AG04449 (cell line): Measurements from ENCODE around the gene CENPA.
"Not testable (repeated sequence)": the region's sequence is repeated elsewhere in the genome, so short reads cannot be mapped to it uniquely, and the experiment has no call there.

ENCODE experiments used
- CTCF ChIA-PET: fragments of 350-600 bp; formaldehyde crosslinking; extraction: SDS; loops from one replicate; lab custom pipeline; 2021; ENCODE audit warnings: antibody characterized with exemption; lab: Yijun Ruan, JAX
- POLR2A ChIA-PET: fragments of 400-600, 350-600 bp; formaldehyde crosslinking; extraction: SDS; loops from one replicate; lab custom pipeline; 2020; ENCODE audit warnings: antibody characterized with exemption, inconsistent platforms; lab: Yijun Ruan, JAX
- DNase-seq: peaks from one replicate; pipeline ENCODE4 v3.0.0-alpha.2; 2010; ENCODE audit warnings: low read depth, low spot score
- H3K4me3 ChIP-seq: 2 replicates; pipeline ENCODE4 v1.5.1; 2011; ENCODE audit warnings: low read depth, mild to moderate bottlenecking, control low read depth, low read length
- TF ChIP-seq, protein P1 (sequence below): IDR thresholded peaks from one replicate; pipeline ENCODE4 v1.5.1; 2011; ENCODE audit warnings: mild to moderate bottlenecking, moderate library complexity, low read length, control low read depth, inconsistent platforms; ENCODE audit not compliant: insufficient read depth; ENCODE audit errors: missing control alignments

The CENPA gene

GRCh38 chr2:26758790-26759321 lies 27.0 kb upstream of the CENPA start:
- TF ChIP-seq, protein P1, sequence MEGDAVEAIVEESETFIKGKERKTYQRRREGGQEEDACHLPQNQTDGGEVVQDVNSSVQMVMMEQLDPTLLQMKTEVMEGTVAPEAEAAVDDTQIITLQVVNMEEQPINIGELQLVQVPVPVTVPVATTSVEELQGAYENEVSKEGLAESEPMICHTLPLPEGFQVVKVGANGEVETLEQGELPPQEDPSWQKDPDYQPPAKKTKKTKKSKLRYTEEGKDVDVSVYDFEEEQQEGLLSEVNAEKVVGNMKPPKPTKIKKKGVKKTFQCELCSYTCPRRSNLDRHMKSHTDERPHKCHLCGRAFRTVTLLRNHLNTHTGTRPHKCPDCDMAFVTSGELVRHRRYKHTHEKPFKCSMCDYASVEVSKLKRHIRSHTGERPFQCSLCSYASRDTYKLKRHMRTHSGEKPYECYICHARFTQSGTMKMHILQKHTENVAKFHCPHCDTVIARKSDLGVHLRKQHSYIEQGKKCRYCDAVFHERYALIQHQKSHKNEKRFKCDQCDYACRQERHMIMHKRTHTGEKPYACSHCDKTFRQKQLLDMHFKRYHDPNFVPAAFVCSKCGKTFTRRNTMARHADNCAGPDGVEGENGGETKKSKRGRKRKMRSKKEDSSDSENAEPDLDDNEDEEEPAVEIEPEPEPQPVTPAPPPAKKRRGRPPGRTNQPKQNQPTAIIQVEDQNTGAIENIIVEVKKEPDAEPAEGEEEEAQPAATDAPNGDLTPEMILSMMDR, result no peak
- CTCF ChIA-PET, result interaction anchor here (1.3 kb wide), 1 partner anchor 12 kb away, joined by 6 read pairs; no protein-coding TSS in a partner anchor
- H3K4me3 ChIP-seq, result no peak overlapping the region
- DNase-seq, result no peak
- POLR2A ChIA-PET, result no interaction called here

- H3K4me3 ChIP-seq, result no peak overlapping the region
- TF ChIP-seq, protein P1, result no peak
- CTCF ChIA-PET, result interaction anchor here (1.1 to 1.3 kb wide), 2 partner anchors 13 to 15 kb away, joined by 4 to 6 read pairs; no protein-coding TSS in a partner anchor
- DNase-seq, result no peak
- POLR2A ChIA-PET, result no interaction called here
Observed at GRCh38 chr2:26759845-26760244, 26.0 kb upstream of the CENPA start.

DNA sequence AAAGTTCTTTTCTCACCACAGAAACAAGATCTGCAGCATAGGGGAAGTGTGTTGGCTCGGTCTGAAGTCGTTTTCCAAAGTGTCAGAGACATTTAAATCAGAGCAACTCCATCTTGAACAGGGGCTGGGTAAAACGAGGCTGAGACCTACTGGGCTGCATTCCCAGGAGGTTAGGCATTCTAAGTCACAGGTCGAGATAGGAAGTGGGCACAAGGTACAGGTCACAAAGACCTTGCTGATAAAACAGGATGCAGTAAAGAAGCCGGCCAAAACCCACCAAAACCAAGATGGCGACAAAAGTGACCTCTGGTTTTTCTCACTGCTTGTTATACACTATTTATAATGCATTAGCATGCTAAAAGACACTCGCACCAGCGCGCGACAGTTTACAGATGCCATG lies 24.9 kb upstream of the CENPA start:
- CTCF ChIA-PET, result interaction anchor here (1.0 to 1.1 kb wide), 2 partner anchors 8 to 16 kb away, joined by 3 to 4 read pairs; no protein-coding TSS in a partner anchor
- POLR2A ChIA-PET, DNase-seq, H3K4me3 ChIP-seq: not testable (repeated sequence)

DNA sequence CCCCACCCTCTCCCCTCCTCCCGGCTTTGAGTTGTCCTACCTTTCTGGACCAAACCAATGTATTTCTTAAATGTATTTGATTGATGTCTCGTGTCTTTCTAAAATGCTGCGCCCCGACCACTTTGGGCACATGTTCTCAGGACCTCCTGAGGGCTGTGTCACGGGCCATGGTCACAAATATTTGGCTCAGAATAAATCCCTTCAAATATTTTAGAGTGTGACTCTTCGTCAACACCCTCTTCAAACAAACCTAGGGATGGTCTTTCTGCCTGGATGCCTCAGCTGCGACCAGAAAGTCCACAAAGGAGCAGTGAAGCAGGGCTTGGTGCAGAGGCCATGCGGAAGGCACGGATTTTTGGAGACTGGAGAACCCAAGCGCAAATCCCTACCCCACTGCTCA lies 22.8 kb upstream of the CENPA start:
- POLR2A ChIA-PET, result no interaction called here
- TF ChIP-seq, protein P1, result no peak
- CTCF ChIA-PET, result no interaction called here
- no peak for DNase-seq
- no peak overlapping the region for H3K4me3 ChIP-seq

DNA sequence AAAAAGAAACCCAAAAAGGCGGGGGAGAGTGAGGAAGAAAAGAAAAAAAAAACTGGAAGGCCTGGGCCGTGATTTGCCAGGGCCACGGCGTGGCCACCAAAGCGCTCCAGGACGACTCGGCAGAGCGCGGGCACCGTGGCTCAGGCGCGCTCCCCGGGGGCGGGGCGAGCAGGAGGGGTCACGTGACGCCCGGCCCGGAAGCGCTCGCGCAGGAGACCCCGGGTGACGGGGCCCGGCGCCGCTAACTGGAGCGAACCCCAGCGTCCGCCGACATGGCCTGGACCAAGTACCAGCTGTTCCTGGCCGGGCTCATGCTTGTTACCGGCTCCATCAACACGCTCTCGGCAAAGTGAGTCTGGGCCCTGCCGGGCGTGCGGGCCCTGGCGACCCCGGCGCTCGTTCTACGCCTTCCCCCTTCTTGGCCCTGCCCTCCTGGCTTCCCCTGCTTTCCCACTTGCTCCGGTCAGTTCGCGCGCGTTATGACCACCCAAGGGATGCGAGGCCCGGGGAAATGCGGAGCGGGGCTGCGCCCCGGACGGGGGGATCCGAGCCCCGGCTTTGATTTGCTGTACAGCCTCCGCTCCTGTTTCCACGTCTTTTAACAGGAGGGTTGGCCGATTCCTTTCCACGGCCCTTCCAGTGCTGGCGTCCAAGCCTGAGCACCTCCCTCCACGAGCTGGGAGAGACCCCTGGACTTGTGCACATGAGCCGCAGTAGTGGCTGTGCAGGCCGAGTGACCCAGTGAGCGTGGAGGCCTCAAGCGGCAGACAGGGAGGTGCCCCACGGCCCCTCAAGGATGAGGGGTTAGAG lies 21.6 kb upstream of the CENPA start, which contains the start of gene SLC35F6:
Gene SLC35F6 (plus strand): TSS at position 207 of the 810 bp plus-strand sequence. CDS start 66 bp downstream, at position 273.
- ChIA-PET POLR2A (no interaction called here), CTCF (interaction anchor here (1.2 to 2.1 kb wide), 2 partner anchors 13 to 186 kb away, joined by 4 to 7 read pairs; no protein-coding TSS in a partner anchor)
- DNase-seq, result no peak
- TF ChIP-seq, protein P1, result no peak
- peak within 1 kb of the TSS; percentile 97 for H3K4me3 ChIP-seq

- no peak for DNase-seq
- CTCF ChIA-PET, result interaction anchor here (1.2 to 2.1 kb wide), 2 partner anchors 12 to 187 kb away, joined by 4 to 7 read pairs; no protein-coding TSS in a partner anchor
- POLR2A ChIA-PET, result interaction anchor here (1.0 kb wide), 1 partner anchor 12 kb away, joined by 3 read pairs; no protein-coding TSS in a partner anchor
Observed at GRCh38 chr2:26764906-26765305, 20.9 kb upstream of the CENPA start.

More at GRCh38 chr2:26764906-26765305, 20.9 kb upstream of the CENPA start:
- peak overlapping the region; percentile 97 for H3K4me3 ChIP-seq
- TF ChIP-seq, protein P1, result no peak
